Measurements from ENCODE around the gene CHRNB1.

The CHRNB1 gene

DNA sequence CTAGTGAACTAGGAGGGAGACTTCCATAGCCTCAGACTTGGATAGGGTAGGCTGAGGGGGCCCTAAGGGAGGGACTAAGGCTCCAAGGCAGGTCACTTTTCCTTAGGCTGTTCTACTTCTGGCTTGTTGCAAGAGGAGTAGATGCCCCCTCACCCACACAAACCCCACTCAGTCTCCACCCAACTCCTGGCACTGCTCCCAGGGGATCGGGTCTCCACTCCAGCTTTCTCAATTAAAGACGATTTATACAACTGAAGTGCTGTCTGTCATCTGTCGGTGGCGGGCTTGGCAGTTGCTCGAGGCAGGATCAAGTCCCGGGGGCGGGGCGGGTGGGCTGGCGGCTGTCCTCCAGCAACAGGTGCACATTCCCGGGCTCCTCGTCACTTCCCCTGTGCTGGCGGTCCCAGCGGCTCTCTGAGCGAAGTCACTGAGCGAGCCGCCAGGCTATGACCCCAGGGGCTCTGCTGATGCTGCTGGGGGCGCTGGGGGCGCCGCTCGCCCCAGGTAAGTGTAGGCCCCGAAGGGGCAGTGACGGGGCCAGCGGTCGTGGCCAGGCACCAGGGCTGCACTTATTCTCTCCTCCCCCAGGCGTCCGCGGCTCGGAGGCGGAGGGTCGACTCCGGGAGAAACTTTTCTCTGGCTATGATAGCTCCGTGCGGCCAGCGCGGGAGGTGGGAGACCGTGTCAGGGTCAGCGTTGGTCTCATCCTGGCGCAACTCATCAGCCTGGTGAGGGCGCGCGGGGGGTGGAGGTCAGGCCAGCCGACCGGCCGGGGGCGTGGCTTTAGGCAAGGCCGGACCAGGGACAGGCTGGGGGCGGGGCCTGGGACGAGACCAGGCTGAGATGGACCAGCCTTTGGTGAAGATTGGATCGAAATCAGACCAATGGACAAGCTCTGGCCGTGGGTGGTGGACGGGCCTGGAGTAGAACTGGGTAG is at the start of gene CHRNB1 (continued):
- TF ChIP-seq, protein P1, sequence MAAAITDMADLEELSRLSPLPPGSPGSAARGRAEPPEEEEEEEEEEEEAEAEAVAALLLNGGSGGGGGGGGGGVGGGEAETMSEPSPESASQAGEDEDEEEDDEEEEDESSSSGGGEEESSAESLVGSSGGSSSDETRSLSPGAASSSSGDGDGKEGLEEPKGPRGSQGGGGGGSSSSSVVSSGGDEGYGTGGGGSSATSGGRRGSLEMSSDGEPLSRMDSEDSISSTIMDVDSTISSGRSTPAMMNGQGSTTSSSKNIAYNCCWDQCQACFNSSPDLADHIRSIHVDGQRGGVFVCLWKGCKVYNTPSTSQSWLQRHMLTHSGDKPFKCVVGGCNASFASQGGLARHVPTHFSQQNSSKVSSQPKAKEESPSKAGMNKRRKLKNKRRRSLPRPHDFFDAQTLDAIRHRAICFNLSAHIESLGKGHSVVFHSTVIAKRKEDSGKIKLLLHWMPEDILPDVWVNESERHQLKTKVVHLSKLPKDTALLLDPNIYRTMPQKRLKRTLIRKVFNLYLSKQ (tag by site-specific recombination; IDR thresholded peaks at IDR 0.05; ENCODE audit: borderline replicate concordance), result no peak
- TF ChIP-seq ZNF785 (tag by site-specific recombination; IDR thresholded peaks at IDR 0.05) (no peak), ZNF354C (tag by site-specific recombination; IDR thresholded peaks at IDR 0.05; ENCODE audit: borderline replicate concordance, low read depth) (no peak), SETDB1 (IDR thresholded peaks at IDR 0.05; ENCODE audit: insufficient read length, low read length) (no peak), ZNF155 (tag by site-specific recombination; IDR thresholded peaks at IDR 0.05) (no peak), ZNF23 (tag by site-specific recombination; IDR thresholded peaks at IDR 0.05; ENCODE audit: borderline replicate concordance) (no peak), ZNF133 (tag by site-specific recombination; IDR thresholded peaks at IDR 0.05) (no peak), ZXDB (tag by site-specific recombination; IDR thresholded peaks at IDR 0.05) (0 out of 2 replicates have a peak, but pooled peaks have one; percentile 14), KLF1 (tag by site-specific recombination; IDR thresholded peaks at IDR 0.05) (no peak), ZNF48 (tag by site-specific recombination; IDR thresholded peaks at IDR 0.05) (no peak), ZNF121 (tag by site-specific recombination; IDR thresholded peaks at IDR 0.05) (no peak), ZNF169 (tag by site-specific recombination; IDR thresholded peaks at IDR 0.05) (no peak), ZNF223 (tag by site-specific recombination; IDR thresholded peaks at IDR 0.05) (no peak), ZNF426 (tag by site-specific recombination; IDR thresholded peaks at IDR 0.05) (no peak), ZNF324 (tag by site-specific recombination; IDR thresholded peaks at IDR 0.05) (0 out of 2 replicates have a peak, but pooled peaks have one; percentile 13), ZNF791 (tag by site-specific recombination; IDR thresholded peaks at IDR 0.05) (no peak), TCF7L2 (IDR thresholded peaks at IDR 0.05; ENCODE audit: borderline replicate concordance, low read depth, low read length) (no peak), ZFHX2 (tag by site-specific recombination; conservative IDR thresholded peaks at IDR 0.05) (peak; percentile 87), BCL11A (tag by site-specific recombination; IDR thresholded peaks at IDR 0.05; ENCODE audit: low read depth) (no peak)
- TF ChIP-seq, protein P2, sequence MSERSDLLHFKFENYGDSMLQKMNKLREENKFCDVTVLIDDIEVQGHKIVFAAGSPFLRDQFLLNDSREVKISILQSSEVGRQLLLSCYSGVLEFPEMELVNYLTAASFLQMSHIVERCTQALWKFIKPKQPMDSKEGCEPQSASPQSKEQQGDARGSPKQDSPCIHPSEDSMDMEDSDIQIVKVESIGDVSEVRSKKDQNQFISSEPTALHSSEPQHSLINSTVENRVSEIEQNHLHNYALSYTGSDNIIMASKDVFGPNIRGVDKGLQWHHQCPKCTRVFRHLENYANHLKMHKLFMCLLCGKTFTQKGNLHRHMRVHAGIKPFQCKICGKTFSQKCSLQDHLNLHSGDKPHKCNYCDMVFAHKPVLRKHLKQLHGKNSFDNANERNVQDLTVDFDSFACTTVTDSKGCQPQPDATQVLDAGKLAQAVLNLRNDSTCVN (tag by site-specific recombination; optimal IDR thresholded peaks at IDR 0.05), result peak; percentile 39
- TF ChIP-seq, protein P3, sequence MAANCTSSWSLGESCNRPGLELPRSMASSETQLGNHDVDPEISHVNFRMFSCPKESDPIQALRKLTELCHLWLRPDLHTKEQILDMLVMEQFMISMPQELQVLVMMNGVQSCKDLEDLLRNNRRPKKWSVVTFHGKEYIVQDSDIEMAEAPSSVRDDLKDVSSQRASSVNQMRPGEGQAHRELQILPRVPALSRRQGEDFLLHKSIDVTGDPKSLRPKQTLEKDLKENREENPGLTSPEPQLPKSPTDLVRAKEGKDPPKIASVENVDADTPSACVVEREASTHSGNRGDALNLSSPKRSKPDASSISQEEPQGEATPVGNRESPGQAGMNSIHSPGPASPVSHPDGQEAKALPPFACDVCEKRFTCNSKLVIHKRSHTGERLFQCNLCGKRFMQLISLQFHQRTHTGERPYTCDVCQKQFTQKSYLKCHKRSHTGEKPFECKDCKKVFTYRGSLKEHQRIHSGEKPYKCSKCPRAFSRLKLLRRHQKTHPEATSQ (tag by site-specific recombination; IDR thresholded peaks at IDR 0.05), result no peak
- TF ChIP-seq, protein P4, sequence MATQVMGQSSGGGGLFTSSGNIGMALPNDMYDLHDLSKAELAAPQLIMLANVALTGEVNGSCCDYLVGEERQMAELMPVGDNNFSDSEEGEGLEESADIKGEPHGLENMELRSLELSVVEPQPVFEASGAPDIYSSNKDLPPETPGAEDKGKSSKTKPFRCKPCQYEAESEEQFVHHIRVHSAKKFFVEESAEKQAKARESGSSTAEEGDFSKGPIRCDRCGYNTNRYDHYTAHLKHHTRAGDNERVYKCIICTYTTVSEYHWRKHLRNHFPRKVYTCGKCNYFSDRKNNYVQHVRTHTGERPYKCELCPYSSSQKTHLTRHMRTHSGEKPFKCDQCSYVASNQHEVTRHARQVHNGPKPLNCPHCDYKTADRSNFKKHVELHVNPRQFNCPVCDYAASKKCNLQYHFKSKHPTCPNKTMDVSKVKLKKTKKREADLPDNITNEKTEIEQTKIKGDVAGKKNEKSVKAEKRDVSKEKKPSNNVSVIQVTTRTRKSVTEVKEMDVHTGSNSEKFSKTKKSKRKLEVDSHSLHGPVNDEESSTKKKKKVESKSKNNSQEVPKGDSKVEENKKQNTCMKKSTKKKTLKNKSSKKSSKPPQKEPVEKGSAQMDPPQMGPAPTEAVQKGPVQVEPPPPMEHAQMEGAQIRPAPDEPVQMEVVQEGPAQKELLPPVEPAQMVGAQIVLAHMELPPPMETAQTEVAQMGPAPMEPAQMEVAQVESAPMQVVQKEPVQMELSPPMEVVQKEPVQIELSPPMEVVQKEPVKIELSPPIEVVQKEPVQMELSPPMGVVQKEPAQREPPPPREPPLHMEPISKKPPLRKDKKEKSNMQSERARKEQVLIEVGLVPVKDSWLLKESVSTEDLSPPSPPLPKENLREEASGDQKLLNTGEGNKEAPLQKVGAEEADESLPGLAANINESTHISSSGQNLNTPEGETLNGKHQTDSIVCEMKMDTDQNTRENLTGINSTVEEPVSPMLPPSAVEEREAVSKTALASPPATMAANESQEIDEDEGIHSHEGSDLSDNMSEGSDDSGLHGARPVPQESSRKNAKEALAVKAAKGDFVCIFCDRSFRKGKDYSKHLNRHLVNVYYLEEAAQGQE (tag by site-specific recombination; IDR thresholded peaks at IDR 0.05), result no peak
- TF ChIP-seq, protein P5, sequence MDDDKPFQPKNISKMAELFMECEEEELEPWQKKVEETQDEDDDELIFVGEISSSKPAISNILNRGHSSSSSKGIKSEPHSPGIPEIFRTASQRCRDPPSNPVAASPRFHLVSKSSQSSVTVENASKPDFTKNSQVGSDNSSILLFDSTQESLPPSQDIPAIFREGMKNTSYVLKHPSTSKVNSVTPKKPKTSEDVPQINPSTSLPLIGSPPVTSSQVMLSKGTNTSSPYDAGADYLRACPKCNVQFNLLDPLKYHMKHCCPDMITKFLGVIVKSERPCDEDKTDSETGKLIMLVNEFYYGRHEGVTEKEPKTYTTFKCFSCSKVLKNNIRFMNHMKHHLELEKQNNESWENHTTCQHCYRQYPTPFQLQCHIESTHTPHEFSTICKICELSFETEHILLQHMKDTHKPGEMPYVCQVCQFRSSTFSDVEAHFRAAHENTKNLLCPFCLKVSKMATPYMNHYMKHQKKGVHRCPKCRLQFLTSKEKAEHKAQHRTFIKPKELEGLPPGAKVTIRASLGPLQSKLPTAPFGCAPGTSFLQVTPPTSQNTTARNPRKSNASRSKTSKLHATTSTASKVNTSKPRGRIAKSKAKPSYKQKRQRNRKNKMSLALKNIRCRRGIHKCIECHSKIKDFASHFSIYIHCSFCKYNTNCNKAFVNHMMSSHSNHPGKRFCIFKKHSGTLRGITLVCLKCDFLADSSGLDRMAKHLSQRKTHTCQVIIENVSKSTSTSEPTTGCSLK (tag by site-specific recombination; IDR thresholded peaks at IDR 0.05), result no peak
- TF ChIP-seq, protein P6, sequence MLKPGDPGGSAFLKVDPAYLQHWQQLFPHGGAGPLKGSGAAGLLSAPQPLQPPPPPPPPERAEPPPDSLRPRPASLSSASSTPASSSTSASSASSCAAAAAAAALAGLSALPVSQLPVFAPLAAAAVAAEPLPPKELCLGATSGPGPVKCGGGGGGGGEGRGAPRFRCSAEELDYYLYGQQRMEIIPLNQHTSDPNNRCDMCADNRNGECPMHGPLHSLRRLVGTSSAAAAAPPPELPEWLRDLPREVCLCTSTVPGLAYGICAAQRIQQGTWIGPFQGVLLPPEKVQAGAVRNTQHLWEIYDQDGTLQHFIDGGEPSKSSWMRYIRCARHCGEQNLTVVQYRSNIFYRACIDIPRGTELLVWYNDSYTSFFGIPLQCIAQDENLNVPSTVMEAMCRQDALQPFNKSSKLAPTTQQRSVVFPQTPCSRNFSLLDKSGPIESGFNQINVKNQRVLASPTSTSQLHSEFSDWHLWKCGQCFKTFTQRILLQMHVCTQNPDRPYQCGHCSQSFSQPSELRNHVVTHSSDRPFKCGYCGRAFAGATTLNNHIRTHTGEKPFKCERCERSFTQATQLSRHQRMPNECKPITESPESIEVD (tag by site-specific recombination; IDR thresholded peaks at IDR 0.05), result no peak
- TF ChIP-seq, protein P7, sequence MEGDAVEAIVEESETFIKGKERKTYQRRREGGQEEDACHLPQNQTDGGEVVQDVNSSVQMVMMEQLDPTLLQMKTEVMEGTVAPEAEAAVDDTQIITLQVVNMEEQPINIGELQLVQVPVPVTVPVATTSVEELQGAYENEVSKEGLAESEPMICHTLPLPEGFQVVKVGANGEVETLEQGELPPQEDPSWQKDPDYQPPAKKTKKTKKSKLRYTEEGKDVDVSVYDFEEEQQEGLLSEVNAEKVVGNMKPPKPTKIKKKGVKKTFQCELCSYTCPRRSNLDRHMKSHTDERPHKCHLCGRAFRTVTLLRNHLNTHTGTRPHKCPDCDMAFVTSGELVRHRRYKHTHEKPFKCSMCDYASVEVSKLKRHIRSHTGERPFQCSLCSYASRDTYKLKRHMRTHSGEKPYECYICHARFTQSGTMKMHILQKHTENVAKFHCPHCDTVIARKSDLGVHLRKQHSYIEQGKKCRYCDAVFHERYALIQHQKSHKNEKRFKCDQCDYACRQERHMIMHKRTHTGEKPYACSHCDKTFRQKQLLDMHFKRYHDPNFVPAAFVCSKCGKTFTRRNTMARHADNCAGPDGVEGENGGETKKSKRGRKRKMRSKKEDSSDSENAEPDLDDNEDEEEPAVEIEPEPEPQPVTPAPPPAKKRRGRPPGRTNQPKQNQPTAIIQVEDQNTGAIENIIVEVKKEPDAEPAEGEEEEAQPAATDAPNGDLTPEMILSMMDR (tag by site-specific recombination; IDR thresholded peaks at IDR 0.05), result peak; percentile 64
